AG20443 (cell line): ENCODE measurements around the gene CDC45.
A peak's percentile ranks its signal among the peaks of the same experiment; 100 is the strongest.
"Not testable (repeated sequence)": the region's sequence is repeated elsewhere in the genome, so short reads cannot be mapped to it uniquely, and the experiment has no call there.

ENCODE experiments used
- DNase-seq: peaks from one replicate; pipeline ENCODE4 v3.0.0; 2012; ENCODE audit warnings: low spot score, mixed read lengths

Gene CDC45, protein sequence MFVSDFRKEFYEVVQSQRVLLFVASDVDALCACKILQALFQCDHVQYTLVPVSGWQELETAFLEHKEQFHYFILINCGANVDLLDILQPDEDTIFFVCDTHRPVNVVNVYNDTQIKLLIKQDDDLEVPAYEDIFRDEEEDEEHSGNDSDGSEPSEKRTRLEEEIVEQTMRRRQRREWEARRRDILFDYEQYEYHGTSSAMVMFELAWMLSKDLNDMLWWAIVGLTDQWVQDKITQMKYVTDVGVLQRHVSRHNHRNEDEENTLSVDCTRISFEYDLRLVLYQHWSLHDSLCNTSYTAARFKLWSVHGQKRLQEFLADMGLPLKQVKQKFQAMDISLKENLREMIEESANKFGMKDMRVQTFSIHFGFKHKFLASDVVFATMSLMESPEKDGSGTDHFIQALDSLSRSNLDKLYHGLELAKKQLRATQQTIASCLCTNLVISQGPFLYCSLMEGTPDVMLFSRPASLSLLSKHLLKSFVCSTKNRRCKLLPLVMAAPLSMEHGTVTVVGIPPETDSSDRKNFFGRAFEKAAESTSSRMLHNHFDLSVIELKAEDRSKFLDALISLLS

DNA sequence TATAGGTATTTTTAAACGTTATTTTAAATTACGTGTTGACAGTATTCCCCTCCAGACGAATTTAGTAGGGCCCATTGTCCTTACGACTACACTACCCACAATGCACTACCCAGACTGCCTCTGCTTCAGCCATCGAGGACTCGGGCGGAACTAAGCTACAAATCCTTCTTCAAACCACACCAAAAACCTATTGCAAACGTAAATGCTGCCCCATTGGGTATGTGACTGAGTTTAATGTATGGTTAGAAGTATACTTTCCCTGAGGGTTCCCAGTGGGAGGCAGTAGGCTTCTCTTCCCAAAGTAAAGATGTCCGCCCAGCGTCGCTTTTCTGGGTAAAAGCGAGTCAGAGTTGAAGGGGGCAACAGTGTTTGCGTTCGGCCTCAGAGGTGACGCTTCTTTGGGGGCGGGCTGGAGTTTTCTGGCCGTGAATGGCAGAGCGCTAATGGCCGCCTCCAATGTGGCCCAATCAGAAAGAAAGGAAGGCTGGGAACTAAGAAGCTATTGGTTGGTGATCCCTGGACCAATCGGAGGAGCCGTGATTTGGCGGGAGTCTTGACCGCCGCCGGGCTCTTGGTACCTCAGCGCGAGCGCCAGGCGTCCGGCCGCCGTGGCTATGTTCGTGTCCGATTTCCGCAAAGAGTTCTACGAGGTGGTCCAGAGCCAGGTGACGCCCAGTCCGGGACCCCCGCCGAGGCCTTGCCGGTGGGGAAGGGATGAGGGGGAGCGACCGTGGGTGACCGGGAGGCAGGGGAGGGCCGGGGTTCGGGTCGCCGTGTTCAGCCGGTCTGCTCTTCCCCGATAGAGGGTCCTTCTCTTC, at the start of gene CDC45:
Gene CDC45 (plus strand): TSS at position 566 of the 818 bp plus-strand sequence. CDS start 49 bp downstream, at position 615.
- DNase-seq, result peak; percentile 97

- DNase-seq, result peak; percentile 51
Measured at GRCh38 chr22:19429950-19430889, 49.5 kb upstream of the CDC45 start.

DNA sequence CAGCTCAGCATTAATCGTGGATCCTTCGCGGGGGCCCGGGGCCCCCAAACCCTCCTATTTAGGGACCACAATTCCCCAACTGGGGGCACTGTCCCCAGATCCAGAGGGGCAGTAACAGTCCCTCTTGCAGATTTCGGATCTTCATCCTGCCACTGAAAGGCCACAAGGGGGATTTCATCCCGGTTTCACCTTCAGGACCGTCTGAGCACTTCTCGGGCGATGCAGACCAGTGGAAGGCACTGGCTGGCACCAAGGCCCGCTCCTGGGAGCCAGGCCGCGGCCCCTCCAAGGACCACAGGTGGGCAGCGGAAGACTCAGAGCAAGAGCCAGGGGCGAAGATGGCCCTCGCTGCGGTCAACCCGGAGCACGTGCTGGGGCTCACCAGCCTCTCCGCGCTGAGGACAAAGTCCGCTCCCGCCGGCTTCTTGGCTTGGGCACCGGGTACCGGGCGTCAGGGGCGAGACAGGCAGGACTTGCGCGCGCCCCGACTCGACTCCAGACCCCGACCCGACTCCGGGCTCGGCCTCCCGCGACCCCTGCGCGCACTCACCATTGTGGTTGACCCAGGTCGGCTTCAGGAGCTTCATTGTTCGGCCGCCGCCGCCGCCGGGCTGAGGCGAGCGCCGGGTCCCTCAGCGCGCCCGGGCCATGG, 48.7 kb upstream of the CDC45 start:
- DNase-seq, result peak; percentile 35

DNA sequence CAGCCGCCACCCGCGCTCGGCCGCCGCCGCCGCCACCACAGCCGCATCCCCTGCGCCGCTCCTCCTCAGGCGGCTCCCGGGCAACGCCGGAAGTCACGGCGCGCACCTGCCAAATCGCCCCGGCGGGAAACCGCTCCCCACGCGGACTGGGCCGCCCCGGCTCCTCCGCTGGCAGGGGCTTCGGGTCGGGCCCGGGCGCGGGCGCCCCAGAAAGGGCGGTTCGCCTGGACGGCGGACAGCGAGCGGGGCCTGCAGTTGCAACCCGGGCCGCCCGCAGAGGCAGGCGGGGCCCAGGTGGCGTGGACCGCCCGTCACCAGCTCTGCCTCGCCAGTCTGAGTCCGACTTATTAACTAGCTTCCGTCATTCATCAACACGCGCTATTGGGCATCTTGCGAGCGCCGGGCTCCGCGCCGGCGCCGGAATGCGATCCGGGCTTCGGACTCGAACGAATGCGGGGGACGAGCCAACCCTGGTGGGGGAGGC, 48.0 kb upstream of the CDC45 start, which contains the start of gene HIRA:
Gene HIRA (minus strand): TSS at position 85 of the 484 bp plus-strand sequence. CDS start 257 bp downstream, outside the sequence.
- DNase-seq, result peak; percentile 88

DNA sequence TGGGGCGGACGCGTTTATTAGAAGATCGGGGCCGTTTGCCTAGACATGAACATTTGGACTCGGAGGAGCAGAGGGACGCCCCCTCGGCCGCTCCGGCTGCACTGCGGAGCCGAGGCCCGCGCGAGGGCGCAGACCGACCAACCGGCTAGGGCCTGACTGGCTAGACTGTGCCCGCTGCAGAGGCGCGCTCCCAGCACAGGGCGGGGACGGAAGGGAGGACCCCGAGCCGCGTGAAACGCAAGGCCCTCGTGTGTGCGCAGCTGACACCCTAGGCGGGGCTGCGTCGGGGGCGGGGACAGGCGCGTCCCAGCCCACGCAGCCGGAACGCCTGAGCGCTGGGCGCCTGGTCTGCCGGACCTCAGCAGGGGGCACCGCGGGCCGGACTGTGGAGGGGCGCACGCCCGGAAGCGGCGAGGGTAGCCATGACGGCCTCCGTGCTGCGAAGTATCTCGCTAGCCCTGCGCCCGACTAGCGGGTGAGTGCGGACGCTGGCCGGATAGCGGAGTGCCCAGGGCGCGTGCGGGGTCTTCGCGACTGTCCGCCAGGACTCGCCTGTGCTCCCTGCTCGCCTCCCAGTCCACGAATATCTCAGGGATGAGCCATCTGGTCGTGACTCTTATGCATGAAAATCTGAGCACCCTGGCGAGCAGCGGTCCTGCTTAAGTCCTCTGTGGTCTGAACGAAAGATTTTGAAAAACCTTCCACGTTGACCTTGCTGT, 47.4 kb upstream of the CDC45 start, which contains the start of gene MRPL40:
Gene MRPL40 (plus strand): TSS at position 413 of the 719 bp plus-strand sequence. CDS start 10 bp downstream, at position 423.
- DNase-seq, result peak; percentile 98

- no peak for DNase-seq
Measured at GRCh38 chr22:19434401-19434800, 45.3 kb upstream of the CDC45 start.

GRCh38 chr22:19434829-19435580, 44.7 kb upstream of the CDC45 start:
- no peak for DNase-seq

GRCh38 chr22:19436444-19437161, 43.1 kb upstream of the CDC45 start:
- DNase-seq, result not testable (repeated sequence)

DNA sequence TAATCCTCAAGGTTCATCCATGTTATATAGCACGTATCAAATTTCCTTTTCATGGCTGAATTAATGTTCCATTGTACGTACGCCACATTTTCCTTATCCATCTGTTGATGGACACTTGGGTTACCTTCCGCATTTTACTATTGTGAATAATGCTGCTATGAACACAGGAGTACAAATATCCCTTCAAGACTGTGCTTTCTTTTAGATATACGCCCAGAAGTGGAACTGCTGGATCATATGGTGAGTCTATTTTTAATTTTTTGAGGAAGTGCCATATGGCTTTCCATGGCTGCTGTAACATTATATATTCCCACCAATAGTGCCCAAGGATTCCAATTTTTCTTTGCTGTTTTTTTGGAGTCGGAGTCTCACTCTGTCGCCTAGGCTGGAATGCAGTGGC, 41.4 kb upstream of the CDC45 start:
- no peak for DNase-seq

DNA sequence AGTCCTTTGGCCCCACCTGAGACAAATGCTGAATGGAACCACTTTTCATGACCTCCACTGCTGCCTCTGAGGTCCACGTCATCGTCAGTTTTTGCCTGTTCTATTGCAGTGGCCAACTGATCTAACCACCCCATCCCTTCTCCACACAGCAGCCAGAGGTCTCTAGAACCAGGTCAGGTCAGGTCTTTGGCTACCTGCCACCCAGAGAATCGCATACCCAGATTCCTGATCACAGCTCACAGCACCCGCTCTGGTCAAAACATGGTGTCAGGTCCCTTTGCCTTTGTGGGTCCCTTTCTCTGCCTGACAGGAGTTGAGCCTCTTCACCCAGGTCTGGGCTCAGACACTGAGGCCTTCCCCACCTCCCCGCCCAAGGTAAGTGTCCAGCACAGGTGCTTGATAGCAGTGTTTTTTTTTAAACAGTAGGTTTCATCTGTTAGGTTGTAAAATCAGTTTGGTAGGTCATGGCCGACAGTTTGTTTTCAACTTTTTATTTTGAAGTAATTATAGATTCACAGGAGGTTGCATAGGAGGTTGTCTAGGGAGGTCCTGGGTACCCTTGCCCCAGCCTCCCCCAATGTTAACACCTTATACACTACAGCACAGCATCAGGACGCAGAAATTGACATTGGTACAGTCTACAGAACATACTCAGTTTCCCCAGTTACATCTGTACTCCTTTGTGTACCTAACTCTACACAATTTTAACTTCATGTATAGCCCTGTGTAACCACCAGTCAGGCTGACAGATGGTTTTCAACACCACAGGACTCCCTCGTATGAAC, 39.1 kb upstream of the CDC45 start:
- DNase-seq, result no peak

DNA sequence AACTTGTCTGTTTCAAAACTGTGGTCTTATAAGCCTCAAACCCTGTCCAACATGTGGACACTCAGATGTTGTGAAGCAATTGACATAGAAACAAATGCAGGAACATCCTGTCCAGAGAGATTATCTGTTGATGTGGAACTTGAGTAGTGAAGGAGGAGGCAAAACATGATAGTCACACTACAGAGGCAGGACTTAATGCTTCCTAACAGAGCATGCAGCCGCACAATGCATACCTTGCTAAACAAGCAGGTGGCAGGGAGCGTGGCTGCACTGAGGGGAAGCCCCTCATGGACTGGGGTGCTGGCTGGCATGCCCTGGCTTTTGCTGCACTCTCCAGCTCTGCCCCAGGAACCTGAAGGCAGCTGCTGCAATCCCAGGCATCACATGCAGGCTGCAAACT, 37.6 kb upstream of the CDC45 start:
- DNase-seq, result no peak

DNA sequence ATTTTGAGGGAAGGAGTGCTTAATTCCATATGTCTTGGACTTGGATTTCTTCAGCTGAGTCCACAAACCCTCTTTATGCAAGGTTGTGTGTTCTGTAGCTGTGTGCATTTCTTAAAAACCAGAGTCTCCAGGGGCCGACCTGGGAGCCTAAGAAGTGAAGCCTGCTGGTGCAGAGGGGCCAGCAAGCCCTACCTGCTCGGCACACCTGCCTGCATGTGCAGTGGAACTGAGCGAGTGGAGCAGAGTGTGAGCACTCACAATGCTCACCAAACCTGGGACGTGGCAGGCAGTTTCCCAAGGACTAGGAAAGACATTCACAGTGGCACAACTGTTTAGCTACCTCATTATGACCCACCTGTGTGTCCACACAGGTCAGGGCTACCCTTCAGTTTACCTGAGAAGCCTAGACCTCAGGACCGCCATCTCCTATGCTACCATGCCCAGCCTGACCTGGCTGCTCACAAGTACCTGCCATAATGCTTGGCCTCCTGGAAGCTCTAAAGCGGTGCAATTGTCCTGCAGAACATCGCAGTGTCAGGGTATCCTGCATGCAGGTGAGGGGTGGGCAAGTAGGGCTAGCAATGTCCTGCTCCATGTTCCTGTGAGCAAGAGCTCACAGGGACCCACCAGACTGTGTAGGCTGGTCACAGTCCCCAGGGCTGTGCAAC, 36.0 kb upstream of the CDC45 start:
- no peak for DNase-seq

DNA sequence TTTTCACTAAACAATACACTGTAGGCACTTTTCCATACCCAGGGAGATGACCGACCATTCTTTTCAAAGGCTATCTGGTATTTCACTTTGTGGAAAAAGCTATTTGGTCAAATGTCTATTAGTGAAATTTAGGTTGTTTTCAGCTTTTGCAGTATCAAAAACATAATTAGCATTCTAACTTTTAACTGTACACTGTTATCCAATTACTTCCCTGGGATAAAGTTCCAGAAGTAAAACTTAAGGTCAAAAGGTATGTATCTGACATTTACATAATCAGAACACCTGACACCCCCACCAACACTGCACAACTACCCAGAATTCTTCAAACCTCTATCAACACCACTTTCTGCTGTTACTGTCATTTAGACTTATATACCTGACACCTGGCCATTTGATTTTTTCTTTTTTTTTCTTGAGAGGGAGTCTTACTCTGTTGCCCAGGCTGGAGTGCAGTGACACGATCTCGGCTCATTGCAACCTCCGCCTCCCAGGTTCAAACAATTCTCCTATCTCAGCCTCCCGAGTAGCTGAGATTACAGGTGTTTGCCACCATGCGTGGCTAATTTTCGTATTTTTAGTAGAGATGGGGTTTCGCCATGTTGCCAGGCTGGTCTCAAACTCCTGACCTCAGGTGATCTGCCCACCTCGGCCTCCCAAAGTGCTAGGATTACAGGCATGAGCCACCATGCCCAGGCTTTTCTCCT, 34.3 kb upstream of the CDC45 start:
- not testable (repeated sequence) for DNase-seq

DNA sequence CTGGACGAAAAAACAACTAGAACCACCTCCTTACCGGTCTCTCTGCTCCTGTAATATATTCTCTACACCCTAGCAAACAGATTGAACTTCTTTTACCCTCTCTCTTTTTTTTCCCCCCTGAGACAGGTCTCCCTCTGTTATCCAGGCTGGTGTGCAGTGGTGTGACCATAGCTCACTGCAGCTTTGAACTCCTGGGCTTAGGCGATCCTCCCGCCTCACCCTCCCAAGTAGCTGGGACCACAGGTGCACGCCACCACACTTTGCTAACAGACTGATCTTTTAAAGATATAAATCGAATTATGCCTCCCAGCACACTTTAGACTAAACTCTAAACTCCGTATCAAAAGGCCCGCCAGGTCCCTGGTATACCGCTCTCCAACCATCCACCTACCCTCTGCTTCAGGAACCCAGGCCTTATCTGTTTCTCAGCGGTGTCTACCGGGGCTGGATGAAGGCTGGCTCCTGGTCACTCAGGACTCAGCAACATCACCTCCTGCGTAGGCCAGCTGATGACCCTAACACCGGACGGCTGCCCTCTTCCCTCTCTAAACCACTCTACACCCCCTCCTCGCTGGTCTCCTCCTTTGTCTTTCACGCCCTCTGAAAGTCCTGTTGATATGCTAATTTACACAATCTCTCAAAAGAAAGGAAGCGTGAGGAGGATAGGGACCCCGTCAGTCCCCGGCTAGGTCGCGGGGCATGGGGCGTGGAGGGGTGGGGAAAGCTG, 33.0 kb upstream of the CDC45 start:
- no peak for DNase-seq

DNA sequence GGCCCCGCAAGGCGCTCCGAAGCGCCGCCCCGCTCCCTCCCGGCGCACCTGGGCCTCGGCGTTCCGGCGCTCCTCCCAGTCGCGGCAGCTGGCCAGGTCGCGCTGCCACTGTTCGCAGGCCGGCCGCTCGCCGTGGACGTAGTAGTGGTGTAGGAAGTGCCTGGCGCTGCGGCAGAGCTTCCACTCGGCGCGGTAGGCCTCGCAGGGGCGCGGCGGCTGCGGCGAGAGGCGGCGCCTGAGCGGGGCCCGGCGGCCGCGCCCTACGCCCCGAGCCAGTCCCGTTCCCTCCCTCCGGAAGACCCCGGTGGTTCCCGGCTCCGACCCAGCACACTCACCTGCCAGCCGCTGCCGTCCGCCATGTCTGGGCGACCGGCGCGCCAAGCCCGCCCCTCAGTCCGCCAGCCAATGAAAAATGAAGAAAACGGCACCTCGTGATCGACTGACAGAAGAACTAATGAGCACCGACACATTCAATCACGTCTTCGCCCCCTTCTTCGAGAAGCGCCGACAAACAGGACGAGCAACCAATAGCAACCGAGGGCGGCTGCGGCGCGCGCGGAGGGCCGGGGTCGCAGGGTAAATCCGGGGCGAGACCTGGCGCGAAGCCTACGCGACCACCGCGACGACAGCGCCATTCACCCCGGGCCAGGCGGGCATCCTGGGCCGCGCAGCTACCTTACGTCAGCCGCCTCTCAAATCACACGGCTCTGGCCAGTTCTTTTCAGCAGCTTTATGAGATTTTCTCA, 32.2 kb upstream of the CDC45 start, which contains the start of gene C22orf39:
Gene C22orf39 (minus strand): TSS at position 382 of the 746 bp plus-strand sequence. CDS start 23 bp downstream, at position 359.
- peak; percentile 97 for DNase-seq
